K562 (cell line): ENCODE results near the gene NIFK.

Experiments
- KHSRP ChIP-seq: fragments of 450-650 bp; IDR thresholded peaks from 2 replicates; pipeline ENCODE4 v1.6.1; 2017
- NCOA6 ChIP-seq: fragments of 450-650 bp; IDR thresholded peaks from 2 replicates; pipeline ENCODE4 v1.6.1; 2017; ENCODE audit warnings: mild to moderate bottlenecking
- NUFIP1 ChIP-seq: fragments of 450-650 bp; IDR thresholded peaks from 2 replicates; pipeline ENCODE4 v1.6.1; 2018; ENCODE audit not compliant: partially characterized antibody

DNA sequence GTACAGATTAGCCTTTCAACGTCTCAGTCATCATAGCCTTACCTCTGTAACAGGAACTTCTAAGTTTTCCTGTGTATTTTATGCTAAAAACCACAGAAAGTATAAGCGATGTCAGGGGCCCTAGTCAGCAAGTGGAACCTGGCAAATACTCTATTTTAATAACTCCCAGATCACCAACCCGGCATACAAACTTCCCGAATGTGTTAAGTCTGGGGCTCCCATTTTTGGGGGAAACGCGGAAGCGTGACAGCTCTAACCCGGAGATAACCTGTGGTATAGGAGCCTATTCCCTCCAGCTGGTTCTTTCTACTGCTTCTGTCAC, 574 bp downstream of the NIFK start:
- TF ChIP-seq KHSRP = no peak
- no peak for TF ChIP-seq NUFIP1
- no peak for TF ChIP-seq NCOA6
